ENCODE results near the gene RNF26.

The RNF26 gene

GRCh38 chr11:119298726-119299125 is 35.6 kb upstream of the RNF26 start:
- H3K4me3 ChIP-seq (ENCODE audit: low read length): no peak overlapping the region
- DNase-seq (ENCODE audit: low read depth): peak; percentile 37
- TF ChIP-seq CTCF (conservative IDR thresholded peaks at IDR 0.05; ENCODE audit: low read length): no peak

- TF ChIP-seq CTCF (conservative IDR thresholded peaks at IDR 0.05; ENCODE audit: low read length): no peak
- DNase-seq (ENCODE audit: low read depth): no peak
- H3K4me3 ChIP-seq (ENCODE audit: low read length): no peak overlapping the region
These were observed 34.9 kb upstream of the RNF26 start for GRCh38 chr11:119299416-119299815.

- TF ChIP-seq CTCF (conservative IDR thresholded peaks at IDR 0.05; ENCODE audit: low read length): no peak
- no peak for DNase-seq (ENCODE audit: low read depth)
- no peak overlapping the region for H3K4me3 ChIP-seq (ENCODE audit: low read length)
These were observed 33.9 kb upstream of the RNF26 start for GRCh38 chr11:119300198-119300964.

GRCh38 chr11:119303227-119303718 is 31.1 kb upstream of the RNF26 start:
- DNase-seq (ENCODE audit: low read depth): no peak
- H3K4me3 ChIP-seq (ENCODE audit: low read length): no peak overlapping the region
- TF ChIP-seq CTCF (conservative IDR thresholded peaks at IDR 0.05; ENCODE audit: low read length): no peak

GRCh38 chr11:119305556-119306372 is 28.6 kb upstream of the RNF26 start:
- DNase-seq (ENCODE audit: low read depth): no peak
- H3K4me3 ChIP-seq (ENCODE audit: low read length): no peak overlapping the region
- TF ChIP-seq CTCF (conservative IDR thresholded peaks at IDR 0.05; ENCODE audit: low read length): no peak

GRCh38 chr11:119306373-119306890 is 27.9 kb upstream of the RNF26 start:
- TF ChIP-seq CTCF (conservative IDR thresholded peaks at IDR 0.05; ENCODE audit: low read length): no peak
- no peak overlapping the region for H3K4me3 ChIP-seq (ENCODE audit: low read length)
- peak; percentile 76 for DNase-seq (ENCODE audit: low read depth)
